GM12801 (cell line): ENCODE data around the gene KIRREL1.

Source experiments
- CTCF ChIP-seq: IDR thresholded peaks from one replicate; pipeline ENCODE4 v1.5.1; 2011; ENCODE audit warnings: control low read depth; ENCODE audit not compliant: insufficient read length; ENCODE audit errors: extremely low read depth

Gene KIRREL1

DNA sequence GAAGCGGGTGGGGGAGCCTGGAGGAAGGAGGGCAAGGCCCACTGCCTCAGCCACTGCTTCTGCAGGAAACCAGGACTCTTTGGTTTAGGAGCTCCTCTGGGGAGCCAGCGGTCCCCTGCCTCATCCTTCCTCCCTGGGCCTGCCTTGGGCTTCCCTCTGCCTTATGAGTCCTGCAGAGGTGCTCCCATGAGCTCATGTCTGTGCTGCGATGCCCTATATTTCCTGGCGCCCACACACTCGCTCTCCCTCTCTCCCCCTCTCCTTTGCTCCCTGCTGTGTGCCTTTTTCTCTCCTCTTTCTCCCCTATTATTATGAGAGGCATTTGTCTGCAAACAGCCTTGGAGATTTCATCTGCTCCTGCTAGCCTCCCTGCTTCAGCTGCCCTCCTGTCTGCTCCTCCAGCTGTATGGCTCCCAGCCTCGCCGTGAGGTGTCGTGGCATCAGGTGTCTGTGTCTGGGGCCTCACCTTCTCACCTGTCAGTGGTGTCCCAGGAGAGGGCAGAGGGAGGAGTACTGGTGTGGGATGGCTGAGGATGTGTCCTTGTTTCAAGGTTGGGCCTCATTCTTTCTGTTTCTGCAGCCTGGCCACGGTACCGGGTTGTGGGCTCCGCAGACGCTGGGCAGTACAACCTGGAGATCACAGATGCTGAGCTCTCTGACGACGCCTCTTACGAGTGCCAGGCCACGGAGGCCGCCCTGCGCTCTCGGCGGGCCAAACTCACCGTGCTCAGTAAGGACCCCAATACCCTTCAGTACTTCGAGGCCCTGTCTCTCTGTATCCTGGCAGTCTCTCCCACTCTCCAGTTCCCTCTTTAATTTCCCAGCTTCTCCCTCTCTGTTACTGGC is 84.2 kb downstream of the KIRREL1 start:
- TF ChIP-seq CTCF: no peak

DNA sequence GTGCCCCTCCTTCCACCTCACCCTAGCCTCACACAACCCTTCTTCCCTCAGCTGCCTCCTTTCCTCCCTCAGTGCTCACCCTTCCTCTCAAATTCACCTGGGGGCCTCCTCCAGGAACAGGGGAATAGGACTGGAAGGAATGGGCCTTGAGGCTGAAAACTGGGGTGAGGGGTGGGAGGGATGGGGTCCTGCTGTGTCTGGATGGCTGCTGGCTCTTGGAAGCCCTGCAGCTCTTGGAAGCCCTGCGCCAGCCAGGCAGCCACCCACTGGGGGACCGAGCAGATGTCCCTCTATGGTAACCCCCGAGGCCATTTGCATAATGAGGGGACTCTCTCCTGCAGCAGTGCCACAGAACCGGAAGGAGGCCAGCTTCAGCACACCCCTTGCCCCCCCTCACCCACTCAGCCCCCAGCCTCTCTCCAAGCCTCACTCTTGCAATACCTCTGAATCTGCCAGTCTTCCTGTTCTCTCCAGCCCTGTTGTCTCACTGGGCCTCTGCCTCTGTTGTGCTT is 85.2 kb downstream of the KIRREL1 start:
- TF ChIP-seq CTCF: no peak

DNA sequence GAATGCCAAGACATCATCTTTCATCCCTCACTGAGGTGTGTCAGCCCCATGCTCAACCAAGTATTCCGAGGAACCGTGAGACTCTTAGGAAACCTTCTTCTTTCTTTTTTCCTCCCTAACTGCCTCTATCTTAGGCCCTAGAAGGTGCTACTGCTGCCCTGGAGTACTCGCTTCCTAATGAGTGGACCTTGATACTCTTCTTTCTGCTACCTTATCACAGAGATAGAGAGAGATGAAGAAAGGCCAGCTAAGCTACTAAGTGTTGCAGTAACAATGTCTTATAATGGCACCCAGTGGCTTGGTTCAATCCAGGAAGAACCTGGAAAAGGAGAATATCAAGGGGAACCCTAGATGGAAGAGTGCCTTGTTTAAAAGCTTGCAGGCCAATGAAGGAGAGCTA is 86.6 kb downstream of the KIRREL1 start:
- TF ChIP-seq CTCF: no peak

DNA sequence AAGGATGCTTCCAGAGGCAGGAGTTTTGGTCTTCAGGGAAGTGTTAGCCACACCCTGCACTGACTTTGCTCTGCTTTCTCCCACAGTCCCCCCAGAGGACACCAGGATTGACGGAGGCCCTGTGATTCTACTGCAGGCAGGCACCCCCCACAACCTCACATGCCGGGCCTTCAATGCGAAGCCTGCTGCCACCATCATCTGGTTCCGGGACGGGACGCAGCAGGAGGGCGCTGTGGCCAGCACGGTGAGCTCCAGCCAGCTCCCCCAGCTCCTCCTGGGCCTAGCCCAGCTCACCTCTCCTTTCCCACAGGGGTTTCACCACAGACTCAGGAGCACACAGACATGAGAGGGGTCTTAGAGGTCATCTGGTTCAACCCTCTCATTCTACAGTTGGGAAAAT is 90.9 kb downstream of the KIRREL1 start:
- TF ChIP-seq CTCF: no peak

DNA sequence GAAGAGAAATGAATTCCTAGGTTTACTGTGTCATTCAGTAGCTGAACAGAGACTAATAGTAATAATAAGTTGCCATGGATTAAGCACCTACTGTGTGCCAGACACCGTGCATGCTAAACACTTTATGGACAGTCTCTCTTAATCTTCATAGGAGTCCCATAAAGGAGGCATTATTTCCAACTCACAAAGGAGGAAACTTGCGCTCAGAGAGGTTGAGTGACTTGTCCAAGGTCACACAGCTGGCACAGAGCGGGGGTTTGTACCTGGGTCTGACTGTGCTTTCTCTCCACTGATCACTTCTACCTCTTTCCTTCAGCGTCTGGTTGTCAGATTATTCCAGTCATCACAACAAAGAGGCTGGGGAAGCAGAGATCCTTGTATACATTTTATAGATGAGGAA is 91.3 kb downstream of the KIRREL1 start:
- no peak for TF ChIP-seq CTCF

DNA sequence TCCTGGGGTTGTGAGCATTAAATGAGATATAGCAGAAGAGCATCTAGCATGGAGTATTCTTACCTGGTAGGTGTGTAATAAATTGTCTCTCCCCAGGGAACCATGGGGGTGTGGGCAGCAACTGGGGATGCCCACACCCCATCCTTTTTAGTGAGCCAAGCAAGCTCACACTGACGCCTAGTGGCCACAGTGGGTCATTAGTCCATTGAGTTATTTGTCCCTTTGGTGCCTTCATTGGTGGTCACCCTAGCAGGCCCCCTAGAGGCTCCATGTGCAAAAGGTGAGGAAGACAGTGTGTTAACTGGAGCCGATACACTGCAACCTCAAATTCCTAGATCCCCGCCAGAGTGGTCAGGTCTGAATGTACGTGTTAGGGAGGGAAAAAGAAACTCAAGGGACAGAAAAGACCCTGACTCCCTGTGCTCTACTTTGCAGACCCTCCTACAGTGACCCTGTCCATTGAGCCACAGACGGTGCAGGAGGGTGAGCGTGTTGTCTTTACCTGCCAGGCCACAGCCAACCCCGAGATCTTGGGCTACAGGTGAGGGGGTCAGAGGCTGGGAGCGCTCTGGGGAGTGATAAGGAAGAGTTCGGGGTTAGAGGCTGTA is 94.0 kb downstream of the KIRREL1 start:
- TF ChIP-seq CTCF: peak; percentile 0

DNA sequence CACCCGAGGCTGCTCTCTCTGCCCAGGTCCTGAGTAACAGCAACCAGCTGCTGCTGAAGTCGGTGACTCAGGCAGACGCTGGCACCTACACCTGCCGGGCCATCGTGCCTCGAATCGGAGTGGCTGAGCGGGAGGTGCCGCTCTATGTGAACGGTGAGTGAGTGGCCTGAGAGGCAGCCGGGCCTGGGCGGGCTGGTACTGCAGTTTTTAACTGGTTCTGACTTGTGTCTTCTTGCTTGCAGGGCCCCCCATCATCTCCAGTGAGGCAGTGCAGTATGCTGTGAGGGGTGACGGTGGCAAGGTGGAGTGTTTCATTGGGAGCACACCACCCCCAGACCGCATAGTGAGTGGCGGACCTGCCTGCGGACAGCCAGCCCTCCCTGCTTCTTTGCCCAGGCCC is 96.0 kb downstream of the KIRREL1 start:
- TF ChIP-seq CTCF: no peak
